ENCODE measurements around the gene SLX4IP.

The SLX4IP gene

DNA sequence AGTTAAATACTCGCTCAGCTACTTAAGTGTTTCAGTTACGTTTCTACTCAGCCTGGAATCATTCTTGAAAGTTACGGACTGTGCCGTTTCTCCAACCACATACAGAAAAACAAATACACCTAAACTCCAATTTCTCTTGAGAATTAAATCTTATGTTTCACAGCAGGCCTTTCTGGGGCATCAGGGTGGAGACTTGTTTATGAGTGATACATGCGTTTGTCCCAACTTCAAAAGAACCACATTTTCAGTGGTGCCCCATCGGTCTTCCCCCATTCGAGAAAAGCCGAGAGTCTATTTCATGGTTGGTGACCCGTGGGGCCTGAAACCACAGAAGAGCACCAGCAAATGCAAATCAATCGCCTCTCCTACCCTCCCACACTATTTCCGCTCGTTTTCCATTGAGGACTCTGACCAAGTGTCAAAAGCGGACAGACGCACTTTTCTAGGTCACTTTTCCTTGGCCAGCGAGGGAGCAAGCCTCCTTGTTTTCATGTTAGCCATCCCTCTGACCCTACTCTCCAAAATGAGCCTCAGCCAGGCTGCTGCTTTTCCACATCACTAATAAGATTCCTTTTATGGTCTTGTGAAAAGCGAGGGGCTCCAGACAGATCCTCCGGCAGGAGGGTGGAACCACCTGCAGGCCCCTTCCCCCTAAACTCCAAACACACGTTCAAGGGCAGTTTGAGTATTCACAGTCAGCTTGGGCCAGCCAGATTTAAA is 235.6 kb downstream of the SLX4IP start:
- no peak for DNase-seq

DNA sequence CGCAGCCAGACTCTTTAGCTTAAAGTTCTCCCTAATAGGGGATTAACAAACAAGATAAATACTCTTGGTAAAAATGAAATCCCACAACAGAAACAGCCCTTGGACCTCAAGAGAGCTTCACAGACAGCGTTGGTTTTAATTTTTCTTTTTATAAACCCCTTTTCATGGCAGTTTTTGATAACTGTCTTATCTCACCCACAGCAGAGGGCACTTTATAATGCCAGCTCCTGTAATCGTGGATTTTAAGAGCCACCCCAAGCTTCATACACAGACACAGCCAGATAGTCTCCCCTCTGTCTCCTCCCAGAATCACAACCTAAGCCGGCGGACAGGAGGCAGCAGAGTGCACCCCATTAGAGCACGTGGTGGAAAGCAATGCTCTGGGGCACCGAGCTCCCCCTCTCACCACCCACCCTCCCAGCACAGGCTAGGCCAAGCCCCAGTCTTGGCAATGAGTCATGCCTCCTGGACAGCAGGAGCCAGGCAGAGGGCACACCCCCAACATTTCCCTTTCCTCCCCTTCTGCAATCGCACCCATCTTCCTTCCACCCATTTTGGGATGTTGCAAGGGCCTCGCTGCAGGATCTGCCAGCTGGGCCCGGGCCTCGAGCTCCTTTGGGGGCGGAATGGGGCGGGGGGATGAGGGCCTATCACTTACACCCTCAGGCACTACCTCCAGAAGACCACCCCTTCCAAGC is 236.3 kb downstream of the SLX4IP start:
- peak; percentile 70 for DNase-seq

DNA sequence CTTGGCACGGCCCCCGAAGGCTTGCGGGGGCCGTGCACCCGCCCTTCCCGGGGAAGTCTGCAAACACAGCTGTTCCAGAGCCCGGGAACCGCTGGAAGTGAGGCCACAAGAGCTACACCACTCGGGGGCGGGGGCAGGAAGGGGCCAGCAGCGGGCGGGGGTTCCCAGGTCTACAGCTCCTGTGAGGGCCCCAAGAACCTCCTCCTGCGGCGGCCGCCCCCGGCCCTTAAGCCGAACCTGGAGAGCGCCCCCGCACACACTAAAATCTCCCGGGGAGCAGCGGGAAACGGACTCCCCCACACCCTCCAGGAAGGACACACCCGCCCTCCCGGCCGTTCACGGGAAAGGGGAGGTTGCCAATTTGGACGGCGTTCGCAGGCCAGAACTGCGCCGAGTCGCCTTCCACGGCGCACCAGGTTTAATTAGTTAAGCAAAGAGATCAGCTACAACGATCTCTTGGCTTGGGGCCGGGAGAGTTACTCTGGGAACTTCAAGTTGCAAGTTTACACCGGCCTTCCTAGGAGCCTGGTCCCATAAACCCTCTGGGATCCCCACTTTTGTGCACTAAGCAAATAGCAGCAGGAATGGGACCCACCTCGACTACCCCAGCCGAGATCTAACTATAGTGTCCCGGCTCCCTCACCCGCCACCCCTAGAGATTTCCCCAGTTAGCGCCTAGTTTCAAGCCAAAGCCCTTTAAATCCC is 237.0 kb downstream of the SLX4IP start:
- DNase-seq = no peak

DNA sequence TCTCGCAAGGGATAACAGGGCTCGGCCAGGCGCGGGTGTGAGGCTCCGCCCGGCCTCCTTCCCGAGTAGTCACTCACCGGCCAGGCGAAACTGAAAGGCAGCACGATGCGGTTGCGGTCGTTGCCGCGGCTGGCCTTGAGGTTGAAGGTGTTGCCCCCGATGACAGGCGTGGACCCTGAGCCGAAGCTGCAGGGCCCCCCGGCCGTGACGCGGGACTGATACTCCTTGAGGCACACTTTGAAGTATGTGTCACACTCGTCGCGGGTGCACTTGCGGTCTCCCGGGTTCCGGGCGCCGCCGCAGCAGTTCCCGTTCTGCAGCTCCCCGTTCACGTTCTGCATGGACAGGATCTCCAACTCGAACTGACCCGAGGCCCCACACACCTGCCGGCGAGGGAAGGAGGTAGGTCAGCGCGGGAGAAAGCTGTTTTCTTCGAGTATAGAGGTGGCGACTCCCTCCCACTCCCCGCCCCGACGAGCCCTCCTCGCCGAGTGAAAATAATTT is 237.6 kb downstream of the SLX4IP start:
- DNase-seq = peak; percentile 34

DNA sequence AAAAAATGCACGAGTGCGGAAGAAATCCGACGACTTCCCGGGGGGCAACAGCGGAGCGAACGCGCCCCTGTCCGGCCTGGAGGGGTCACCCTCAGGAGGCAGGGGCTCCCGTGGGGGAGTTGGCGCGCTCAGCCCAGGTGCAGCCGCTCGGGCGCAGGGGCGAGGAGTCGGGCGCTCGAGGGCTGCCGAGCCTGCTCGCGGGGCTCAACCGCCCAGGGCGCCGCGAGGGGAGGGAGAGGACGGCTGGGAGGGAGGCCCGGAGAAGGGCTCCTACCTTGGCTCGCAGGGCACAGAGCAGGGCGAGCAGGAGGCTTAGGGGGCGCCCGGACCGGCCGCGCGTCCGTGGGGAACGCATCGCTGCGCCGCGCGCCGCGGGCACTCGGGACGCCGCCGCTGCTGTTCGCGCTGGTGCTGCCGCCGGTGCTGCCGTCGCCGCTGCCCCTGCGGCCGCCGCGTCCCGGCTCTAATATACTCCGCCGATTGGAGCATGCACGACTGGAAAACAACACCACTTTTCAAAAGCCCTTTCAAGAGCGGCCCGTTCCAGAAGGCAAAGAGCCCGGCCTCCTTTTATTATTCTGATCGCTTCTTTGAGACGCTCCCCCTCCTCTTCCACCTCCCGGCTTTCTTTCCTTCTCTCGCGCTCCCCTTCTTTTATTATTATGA is 238.2 kb downstream of the SLX4IP start:
- no peak for DNase-seq

DNA sequence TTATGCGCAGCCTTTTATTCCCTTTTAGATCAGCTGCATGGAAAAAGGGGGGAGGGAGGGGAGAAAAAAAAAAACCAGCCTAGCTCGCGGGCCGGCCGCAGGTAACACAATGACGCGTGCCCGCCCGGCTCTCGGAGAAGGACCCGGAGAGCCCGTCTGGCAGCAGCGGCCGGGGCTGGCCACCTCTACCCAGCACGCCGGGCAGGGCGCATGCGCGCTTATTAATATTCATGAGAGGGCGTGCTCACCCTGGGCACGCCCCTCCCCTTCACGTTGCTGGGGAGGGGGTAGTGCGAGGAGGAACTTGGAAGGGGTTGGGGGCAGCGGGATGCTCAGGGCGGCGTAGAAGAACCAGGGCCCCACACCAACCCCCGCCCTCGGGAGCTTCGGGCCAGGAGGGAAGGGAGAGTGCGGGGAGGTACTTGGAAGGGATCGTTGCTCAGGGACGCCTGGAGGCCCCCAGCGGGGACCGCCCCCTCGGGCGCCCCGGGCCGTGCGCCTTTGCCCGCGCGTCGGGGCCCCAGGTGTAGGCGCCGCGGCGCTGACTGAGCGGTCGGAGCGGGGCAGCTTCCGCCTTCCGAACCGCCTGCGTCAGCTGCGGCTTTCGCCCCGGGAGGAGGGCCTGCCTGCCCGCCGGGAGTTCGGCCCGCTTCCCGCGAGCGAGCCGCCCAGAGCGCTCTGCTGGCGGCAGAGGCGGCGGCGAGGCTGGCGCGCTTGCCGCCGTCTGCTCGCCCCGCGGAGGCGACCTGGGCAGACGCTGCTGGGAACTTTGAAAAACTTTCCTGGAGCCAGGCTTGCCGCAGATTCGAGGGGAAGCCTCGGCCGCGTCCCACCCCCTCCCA is 239.0 kb downstream of the SLX4IP start, which contains the start of gene JAG1:
JAG1 (minus strand) TSS at position 158 of the 842 bp plus-strand sequence. CDS start 469 bp downstream, outside the sequence.
- DNase-seq = peak; percentile 71

DNA sequence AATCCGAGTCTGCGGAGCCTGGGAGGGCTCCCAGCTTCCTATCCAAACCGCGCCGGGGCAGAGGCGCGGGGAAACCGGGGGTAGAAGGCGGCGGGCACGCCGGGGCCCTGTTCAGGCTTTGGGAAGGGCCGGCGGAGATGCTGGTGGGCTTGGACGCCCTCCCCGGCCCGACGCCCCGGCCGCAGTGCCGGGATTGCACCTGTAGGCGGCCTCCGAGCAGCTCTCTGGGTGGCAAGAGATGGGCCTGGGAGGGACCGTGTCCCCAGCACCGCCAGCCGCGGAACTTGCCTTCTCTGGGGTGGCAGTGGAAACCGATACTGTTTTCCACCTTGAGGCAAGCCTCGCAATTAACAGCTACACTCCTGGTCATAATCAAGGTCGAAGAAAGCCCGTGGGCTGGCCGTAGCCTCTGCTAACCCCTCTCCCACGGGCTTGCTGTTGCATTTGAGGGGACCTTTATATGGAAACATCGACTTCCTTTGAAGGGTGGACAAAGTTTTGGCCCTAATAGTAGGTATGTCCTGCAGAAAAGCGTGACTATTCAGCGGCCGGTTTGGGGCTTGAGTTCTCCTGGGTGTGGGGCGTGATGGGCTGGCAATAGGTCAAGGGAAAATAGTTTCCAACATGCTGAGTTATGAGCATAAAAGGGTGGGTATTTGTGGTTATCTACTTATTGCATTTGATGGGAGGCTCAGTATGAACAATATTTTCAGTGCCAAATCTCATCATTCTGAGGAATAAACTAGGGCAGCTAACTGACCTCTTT is 239.8 kb downstream of the SLX4IP start:
- peak; percentile 30 for DNase-seq

DNA sequence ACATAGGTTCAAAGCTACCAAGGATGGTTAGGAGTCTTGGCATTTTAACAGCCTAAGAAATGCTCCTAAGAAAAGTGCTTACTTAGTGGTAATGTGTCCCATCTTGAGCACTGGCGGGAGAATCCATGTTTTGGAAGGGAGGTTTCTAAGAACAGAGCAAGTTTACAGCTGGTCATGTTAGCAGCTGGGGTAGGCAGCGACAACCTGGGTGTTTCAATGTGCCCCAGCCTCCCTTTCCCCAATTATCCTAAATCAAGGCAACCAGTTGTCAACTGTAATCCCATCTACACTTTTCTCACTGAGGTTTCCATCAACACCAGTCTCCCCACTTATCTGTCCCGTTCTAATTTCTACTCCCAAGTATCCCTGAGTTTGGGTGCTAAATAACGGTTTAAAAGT is 240.3 kb downstream of the SLX4IP start:
- DNase-seq = no peak

DNA sequence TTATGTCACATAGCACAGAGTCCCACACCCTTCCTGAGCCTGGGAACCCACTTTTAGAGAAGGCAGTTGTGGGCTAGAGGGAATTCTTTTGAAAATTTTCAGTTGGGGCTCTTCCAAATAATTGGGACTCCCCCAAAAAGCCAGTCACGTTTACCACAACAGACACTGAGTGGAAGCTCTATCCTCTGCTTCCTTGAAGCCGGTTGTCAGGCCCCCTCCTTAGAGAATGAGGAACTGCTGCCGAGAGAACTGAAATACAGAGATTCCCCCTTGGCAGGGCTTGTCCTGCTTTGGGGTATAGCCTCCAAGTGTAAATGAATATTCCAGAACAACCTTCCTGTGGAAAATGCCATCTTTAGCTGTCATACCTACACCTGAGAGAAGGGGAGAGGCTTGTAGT is 241.4 kb downstream of the SLX4IP start:
- no peak for DNase-seq
